Measurements from ENCODE around the gene KRT8.

KRT8 gene

DNA sequence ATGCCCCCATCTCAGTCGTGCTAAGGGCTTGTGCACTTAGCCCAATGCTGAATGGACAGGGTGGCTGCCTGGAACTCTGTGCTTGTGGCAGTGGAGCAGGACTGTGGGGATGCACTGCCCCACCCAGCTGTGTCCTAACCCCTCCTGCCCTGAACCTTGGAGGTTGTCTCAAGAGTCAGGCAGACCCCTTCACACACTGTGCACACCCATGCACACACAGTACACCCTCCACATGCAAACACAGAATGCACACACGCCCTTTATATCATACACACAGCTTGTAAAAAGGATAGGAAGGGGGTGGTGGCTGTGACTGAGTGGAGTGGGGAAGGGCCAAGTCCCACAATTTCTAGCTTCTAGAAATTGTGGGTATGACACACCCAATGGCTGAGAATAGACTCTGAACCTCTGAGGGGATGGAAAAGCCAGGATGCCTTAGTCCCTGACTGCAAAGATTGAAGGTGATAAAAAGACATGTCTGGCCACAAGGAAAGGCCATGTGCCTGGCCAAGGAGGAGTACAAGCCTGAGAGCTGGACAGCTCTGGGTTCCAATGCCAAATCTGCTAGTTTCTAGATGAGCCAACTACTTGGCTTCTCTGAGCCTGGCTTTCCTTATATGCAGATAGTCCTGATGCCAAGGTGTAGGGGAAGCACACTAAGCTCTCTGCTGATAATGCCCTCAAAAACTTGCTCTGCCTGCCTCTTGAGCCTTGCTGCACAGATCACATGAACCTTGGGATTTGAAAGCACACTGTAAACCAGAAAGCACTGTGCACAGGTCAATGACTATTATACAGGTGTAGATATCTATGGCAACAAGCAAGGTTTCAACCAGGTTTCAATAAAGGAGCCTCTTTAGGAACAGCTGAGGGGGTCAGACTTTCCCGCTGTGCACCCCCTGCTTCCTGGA lies 8.4 kb downstream of the KRT8 start:
- TF ChIP-seq, protein P1, sequence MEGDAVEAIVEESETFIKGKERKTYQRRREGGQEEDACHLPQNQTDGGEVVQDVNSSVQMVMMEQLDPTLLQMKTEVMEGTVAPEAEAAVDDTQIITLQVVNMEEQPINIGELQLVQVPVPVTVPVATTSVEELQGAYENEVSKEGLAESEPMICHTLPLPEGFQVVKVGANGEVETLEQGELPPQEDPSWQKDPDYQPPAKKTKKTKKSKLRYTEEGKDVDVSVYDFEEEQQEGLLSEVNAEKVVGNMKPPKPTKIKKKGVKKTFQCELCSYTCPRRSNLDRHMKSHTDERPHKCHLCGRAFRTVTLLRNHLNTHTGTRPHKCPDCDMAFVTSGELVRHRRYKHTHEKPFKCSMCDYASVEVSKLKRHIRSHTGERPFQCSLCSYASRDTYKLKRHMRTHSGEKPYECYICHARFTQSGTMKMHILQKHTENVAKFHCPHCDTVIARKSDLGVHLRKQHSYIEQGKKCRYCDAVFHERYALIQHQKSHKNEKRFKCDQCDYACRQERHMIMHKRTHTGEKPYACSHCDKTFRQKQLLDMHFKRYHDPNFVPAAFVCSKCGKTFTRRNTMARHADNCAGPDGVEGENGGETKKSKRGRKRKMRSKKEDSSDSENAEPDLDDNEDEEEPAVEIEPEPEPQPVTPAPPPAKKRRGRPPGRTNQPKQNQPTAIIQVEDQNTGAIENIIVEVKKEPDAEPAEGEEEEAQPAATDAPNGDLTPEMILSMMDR (IDR thresholded peaks at IDR 0.05) = no peak
- no peaks in the 10 kb centered on the region for H3K36me3 ChIP-seq (ENCODE audit: control insufficient read depth, insufficient read depth, low read length)
- H3K9ac ChIP-seq = no peak overlapping the region
- H3K79me2 ChIP-seq = no peaks in the 10 kb centered on the region
- no peak overlapping the region for H3K4me3 ChIP-seq (ENCODE audit: low read depth, low read length)
- H3K9me3 ChIP-seq (ENCODE audit: control insufficient read depth, low read length) = no peaks in the 10 kb centered on the region
- H3K27ac ChIP-seq = peak overlapping the region; percentile 24
- no peak overlapping the region for H2AFZ ChIP-seq
- no peaks in the 10 kb centered on the region for H3K27me3 ChIP-seq (ENCODE audit: control insufficient read depth, insufficient read depth, low read length)
- H3K4me1 ChIP-seq = no peaks in the 10 kb centered on the region
- H3K4me2 ChIP-seq (ENCODE audit: low read length) = no peak overlapping the region

DNA sequence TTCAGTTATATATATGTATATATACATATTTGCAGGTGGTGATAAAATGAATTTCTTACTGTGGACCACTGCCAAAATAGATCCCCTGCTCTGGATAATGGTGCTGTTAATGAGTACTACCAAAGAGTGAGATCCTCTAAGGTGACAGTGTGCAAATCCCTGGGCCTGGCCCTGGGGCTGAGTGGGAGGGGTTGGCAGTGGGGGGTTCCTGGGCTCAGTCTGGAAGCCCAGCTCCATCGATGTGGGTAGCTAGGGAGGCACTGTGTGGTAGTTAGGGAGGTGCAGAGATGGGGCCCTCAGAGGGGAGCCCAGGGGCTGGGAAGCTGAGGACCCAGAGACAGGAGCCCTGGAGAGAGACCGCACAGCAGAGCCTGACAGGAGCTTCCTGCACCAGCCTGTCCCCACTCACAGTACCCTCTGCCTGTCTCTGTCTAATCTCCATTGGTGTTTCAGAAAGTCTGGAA lies 9.1 kb downstream of the KRT8 start:
- Histone ChIP-seq H3K4me3 (ENCODE audit: low read depth, low read length) (no peak overlapping the region), H3K9ac (no peak overlapping the region), H2AFZ (no peak overlapping the region), H3K9me3 (ENCODE audit: control insufficient read depth, low read length) (no peaks in the 10 kb centered on the region), H3K27ac (no peak overlapping the region), H3K4me2 (ENCODE audit: low read length) (no peak overlapping the region), H3K36me3 (ENCODE audit: control insufficient read depth, insufficient read depth, low read length) (no peaks in the 10 kb centered on the region), H3K4me1 (no peaks in the 10 kb centered on the region), H3K79me2 (no peaks in the 10 kb centered on the region), H3K27me3 (ENCODE audit: control insufficient read depth, insufficient read depth, low read length) (no peaks in the 10 kb centered on the region)
- TF ChIP-seq, protein P1 (IDR thresholded peaks at IDR 0.05) = no peak

- no peak overlapping the region for H3K27ac ChIP-seq
- no peak overlapping the region for H3K9ac ChIP-seq
- no peaks in the 10 kb centered on the region for H3K79me2 ChIP-seq
- H3K4me3 ChIP-seq (ENCODE audit: low read depth, low read length) = no peak overlapping the region
- H3K4me2 ChIP-seq (ENCODE audit: low read length) = no peak overlapping the region
- no peaks in the 10 kb centered on the region for H3K36me3 ChIP-seq (ENCODE audit: control insufficient read depth, insufficient read depth, low read length)
- H3K9me3 ChIP-seq (ENCODE audit: control insufficient read depth, low read length) = no peaks in the 10 kb centered on the region
- TF ChIP-seq, protein P1 (IDR thresholded peaks at IDR 0.05) = no peak
- no peaks in the 10 kb centered on the region for H3K4me1 ChIP-seq
- H2AFZ ChIP-seq = no peak overlapping the region
- H3K27me3 ChIP-seq (ENCODE audit: control insufficient read depth, insufficient read depth, low read length) = no peaks in the 10 kb centered on the region
These were observed 11.9 kb downstream of the KRT8 start for GRCh38 chr12:52892974-52893373.

GRCh38 chr12:52892207-52892852 lies 12.5 kb downstream of the KRT8 start:
- Histone ChIP-seq H3K9me3 (ENCODE audit: control insufficient read depth, low read length) (no peaks in the 10 kb centered on the region), H3K9ac (no peak overlapping the region), H2AFZ (no peak overlapping the region), H3K27me3 (ENCODE audit: control insufficient read depth, insufficient read depth, low read length) (no peaks in the 10 kb centered on the region), H3K36me3 (ENCODE audit: control insufficient read depth, insufficient read depth, low read length) (no peaks in the 10 kb centered on the region), H3K4me3 (ENCODE audit: low read depth, low read length) (no peak overlapping the region), H3K27ac (no peak overlapping the region), H3K4me1 (no peaks in the 10 kb centered on the region), H3K79me2 (no peaks in the 10 kb centered on the region), H3K4me2 (ENCODE audit: low read length) (no peak overlapping the region)
- TF ChIP-seq, protein P1 (IDR thresholded peaks at IDR 0.05) = no peak

Data from parathyroid adenoma (tissue), 2 donors.